GM12875 (cell line): Measurements from ENCODE around the gene RADIL.

Experiments used
- H3K4me3 ChIP-seq: one replicate; pipeline ENCODE4 v1.5.1; 2011; ENCODE audit warnings: low read depth, low read length, control low read depth
- TF ChIP-seq, protein P1 (sequence below): IDR thresholded peaks from 2 replicates; pipeline ENCODE4 v1.5.1; 2011; ENCODE audit warnings: low read depth, mild to moderate bottlenecking, control low read depth, inconsistent platforms, low read length, moderate library complexity, borderline replicate concordance; ENCODE audit not compliant: insufficient read depth

Gene RADIL

GRCh38 chr7:4753598-4754432 is 129.7 kb downstream of the RADIL start:
- H3K4me3 ChIP-seq = no peak overlapping the region

GRCh38 chr7:4751398-4751947 is 132.0 kb downstream of the RADIL start:
- TF ChIP-seq, protein P1, sequence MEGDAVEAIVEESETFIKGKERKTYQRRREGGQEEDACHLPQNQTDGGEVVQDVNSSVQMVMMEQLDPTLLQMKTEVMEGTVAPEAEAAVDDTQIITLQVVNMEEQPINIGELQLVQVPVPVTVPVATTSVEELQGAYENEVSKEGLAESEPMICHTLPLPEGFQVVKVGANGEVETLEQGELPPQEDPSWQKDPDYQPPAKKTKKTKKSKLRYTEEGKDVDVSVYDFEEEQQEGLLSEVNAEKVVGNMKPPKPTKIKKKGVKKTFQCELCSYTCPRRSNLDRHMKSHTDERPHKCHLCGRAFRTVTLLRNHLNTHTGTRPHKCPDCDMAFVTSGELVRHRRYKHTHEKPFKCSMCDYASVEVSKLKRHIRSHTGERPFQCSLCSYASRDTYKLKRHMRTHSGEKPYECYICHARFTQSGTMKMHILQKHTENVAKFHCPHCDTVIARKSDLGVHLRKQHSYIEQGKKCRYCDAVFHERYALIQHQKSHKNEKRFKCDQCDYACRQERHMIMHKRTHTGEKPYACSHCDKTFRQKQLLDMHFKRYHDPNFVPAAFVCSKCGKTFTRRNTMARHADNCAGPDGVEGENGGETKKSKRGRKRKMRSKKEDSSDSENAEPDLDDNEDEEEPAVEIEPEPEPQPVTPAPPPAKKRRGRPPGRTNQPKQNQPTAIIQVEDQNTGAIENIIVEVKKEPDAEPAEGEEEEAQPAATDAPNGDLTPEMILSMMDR = no peak
- no peak overlapping the region for H3K4me3 ChIP-seq

More at GRCh38 chr7:4753598-4754432, 129.7 kb downstream of the RADIL start:
- TF ChIP-seq, protein P1 = peak; percentile 94

DNA sequence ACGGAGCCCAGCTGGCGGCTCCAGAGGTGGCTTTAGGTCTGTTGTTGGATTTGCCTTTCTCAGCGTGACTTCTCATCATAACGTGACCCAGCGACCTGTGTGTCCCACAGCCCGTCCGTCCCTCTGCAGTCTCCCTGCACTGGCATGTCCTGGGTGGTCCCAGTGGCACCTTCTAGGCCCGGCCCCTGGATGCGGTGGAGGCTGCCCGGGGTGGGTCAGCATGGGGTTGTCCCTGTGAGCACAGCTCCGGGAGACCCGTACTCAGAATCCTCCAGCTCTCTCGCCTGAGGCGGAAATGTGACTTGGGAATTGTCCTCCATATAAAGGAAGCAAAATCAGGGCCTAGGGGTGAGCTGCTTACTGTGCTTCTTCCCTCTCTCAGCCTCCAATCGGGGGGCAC is 133.7 kb downstream of the RADIL start:
- no peak overlapping the region for H3K4me3 ChIP-seq
- TF ChIP-seq, protein P1 = no peak

GRCh38 chr7:4749363-4749762 is 134.2 kb downstream of the RADIL start:
- TF ChIP-seq, protein P1 = no peak
- H3K4me3 ChIP-seq = no peak overlapping the region
